Measurements from ENCODE around the gene MBNL2.

Gene MBNL2

DNA sequence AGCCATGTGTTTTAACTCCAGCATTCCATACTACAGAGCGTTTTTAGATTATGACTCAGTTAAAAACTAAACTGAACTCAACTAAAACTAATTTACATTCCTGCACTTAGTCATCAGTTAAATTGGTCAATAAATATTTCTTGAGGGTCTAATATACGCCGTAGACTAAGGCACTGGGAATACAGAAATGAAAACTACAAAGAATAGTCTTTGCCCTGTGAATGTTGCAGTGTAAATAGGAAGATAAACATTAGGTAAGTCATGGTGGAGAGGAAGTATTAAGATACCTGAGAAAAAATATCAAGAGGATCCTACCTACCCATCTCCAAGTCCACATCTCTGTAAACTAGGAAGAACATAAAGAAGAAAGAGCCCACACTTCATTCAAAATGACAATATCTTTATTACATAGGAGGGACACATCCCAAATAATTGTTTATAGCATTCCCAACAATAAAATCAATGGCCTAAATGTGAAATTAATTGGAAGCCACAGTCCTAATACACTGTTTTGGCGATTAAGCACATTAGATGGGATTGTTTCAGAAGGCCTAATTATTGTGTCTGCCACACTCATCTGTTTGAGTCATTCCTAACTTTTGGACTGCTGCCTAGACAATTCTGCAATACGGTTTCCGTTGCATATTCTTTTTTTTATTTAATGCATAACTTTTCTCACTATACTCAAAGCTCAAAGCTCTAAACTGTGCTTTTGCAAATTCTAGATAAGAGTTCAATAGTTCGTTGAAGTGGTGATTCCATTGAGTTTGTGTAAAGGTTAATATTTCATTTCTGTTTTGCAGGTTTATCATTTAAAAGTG, 52.9 kb downstream of the MBNL2 start:
- DNase-seq (ENCODE audit: low read depth), result no peak

DNA sequence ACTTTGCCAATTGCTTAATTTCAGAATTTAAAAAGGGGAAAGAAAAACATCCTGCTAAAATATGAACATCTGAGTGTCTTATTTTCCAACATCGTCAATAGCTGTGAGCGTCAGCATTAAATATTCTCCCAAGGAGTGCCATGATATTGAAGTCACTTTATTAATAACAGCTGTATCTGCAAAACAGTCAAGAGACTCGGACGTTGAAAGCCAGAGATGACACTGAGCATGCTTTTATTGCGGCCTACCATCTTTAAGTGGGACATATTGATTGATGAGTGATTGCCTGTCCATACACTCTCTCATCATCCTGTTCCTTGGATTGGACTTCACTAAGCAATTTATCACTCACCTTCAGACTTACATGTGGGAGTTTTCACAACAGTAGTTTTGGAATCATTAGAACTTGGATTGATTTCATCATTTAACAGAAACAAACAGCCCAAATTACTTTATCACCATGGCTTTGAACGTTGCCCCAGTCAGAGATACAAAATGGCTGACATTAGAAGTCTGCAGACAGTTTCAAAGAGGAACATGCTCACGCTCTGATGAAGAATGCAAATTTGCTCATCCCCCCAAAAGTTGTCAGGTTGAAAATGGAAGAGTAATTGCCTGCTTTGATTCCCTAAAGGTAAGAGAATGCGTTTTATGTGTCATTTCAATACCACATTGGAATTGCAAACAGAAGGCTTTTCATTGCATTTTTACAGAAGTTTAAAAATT, 53.8 kb downstream of the MBNL2 start:
- no peak for DNase-seq (ENCODE audit: low read depth)

GRCh38 chr13:97276862-97277269, 54.7 kb downstream of the MBNL2 start:
- no peak for DNase-seq (ENCODE audit: low read depth)

GRCh38 chr13:97278435-97279411, 56.6 kb downstream of the MBNL2 start:
- DNase-seq (ENCODE audit: low read depth), result no peak

DNA sequence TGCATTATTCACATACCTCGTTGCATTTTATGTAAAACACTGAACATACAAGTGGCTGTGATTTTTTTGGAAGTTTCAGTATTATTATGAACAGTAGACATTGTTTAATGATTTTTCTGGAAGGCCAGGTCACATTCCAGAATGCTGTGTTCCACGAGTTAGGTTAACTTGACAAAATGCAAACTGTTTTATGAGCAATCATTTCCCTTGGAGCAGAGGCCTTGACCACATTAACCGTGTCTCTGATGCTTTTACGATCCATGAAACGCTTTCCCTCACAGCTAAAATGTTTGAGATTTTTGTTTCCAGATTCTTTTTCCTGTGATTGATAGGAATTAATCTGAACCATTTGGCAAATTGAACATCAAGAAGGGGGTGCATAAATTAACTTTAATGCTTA, 57.8 kb downstream of the MBNL2 start:
- DNase-seq (ENCODE audit: low read depth), result no peak

DNA sequence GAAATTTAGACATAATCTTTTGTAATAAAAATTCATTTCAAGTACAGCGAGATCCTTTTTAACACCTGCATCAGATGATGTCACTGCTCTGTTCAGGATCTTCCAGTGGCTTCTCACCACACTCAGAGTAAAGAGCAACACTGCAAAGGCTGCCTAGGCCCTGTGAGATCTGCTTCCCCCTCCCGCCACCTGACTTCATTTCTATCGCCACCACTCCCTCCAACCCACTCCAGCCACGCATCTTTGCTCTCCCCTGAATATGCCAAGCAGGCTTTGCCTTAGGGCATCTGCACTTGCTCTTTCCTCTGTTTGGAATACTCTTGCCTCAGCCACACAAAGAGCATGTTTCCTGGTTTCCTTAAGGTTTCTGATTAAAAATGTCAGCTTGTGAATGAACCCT, 58.3 kb downstream of the MBNL2 start:
- no peak for DNase-seq (ENCODE audit: low read depth)

- no peak for DNase-seq (ENCODE audit: low read depth)
Observed at GRCh38 chr13:97281028-97281427, 58.9 kb downstream of the MBNL2 start.

DNA sequence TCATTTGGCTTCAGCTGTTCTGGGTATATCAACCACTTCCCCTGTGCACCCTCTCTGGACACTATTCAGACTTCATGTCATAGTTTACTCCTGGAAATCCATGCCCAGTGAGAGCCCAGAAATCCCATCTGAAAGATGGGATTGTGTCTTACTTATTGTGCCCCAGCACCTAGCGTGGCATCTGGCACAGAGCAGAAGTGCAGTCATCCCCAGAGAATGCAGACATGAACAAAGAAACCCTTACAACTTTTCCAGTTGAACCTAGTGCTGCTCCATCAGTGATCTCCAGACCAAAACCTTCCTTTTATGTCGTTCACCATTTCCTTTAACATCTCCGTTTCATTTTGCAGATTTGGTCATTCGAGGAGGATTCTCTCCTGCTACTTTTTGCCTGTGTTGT, 60.6 kb downstream of the MBNL2 start:
- no peak for DNase-seq (ENCODE audit: low read depth)

GRCh38 chr13:97283888-97284287, 61.8 kb downstream of the MBNL2 start:
- DNase-seq (ENCODE audit: low read depth), result no peak

GRCh38 chr13:97284558-97284957, 62.4 kb downstream of the MBNL2 start:
- no peak for DNase-seq (ENCODE audit: low read depth)

GRCh38 chr13:97285221-97285955, 63.3 kb downstream of the MBNL2 start:
- DNase-seq (ENCODE audit: low read depth), result no peak

DNA sequence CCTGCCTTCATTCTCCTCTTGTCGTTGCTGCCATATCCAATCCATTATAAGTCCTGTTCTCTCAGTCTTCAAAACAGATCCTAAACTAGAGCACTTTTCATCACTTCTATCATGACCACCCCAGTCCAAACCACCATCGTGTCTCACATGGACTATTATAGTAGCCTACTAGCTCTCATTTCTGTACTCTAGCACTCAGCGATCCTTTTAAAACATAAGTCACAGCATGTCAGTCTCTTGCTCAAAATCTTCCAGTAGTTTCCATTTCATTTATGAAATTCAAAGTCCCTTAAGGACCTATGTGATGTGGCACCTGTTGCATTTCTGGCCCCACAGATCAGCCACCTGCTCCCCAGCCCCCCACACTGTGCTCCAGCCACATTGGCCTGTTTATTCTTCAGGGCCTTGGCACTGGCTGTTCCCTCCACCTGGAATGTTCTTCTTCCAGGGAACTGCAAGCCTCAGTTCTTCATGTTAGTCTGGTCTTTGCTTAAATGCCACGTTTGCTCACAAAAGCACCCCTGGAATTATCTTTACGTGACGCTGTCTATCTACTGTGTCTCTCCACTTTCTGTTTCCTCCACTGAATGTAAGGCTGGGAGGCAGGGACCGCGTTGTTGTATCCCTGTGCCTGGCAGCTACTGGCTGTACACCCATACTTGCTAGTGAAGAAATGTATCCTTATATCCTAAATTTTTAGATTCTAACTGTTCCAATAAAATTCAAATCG, 64.3 kb downstream of the MBNL2 start:
- DNase-seq (ENCODE audit: low read depth), result no peak

- DNase-seq (ENCODE audit: low read depth), result no peak
Observed at GRCh38 chr13:97287047-97287383, 64.9 kb downstream of the MBNL2 start.

- no peak for DNase-seq (ENCODE audit: low read depth)
Observed at GRCh38 chr13:97288486-97288900, 66.4 kb downstream of the MBNL2 start.

GRCh38 chr13:97289514-97290298, 67.6 kb downstream of the MBNL2 start:
- no peak for DNase-seq (ENCODE audit: low read depth)

DNA sequence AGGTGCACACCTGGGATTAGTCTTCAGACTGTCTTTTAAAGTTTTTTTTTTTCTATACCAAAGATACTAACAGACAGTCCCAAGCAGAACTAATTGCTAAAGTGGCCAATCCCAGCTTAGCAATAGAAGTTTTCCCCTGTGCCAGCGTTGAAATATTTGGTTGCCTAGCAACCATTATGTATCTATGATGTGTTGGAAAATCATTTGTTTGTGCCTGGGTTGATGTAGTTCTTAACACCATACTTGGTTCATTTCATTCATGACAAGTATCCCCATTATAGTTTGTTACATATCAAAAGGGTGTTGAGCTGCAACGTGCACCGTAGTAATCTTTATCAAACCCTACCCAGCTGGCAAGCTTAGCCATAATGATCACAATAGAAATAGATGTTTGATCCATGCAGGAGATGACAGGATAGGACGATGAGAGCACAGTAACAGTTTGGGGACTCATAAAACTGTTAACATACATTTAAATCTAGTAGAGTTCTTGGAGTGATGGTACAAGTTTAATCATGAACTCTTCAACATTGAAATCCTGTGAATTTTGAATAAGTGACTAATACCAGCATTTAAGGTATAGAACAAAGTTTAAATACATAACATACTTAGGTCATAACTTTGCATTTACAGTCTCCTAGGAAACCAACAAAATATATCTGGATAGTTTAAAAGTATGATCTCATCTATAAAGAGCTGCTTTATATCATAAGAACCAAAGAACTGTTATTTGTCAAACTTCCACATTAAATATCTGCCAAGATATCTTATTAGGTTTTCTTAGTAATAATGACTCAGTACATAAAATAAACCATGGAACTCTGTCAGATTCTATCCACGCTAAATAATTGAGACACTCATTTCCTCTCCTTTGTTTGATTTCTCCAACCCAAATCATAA, 73.4 kb downstream of the MBNL2 start:
- no peak for DNase-seq (ENCODE audit: low read depth)

GRCh38 chr13:97296740-97297139, 74.6 kb downstream of the MBNL2 start:
- no peak for DNase-seq (ENCODE audit: low read depth)

DNA sequence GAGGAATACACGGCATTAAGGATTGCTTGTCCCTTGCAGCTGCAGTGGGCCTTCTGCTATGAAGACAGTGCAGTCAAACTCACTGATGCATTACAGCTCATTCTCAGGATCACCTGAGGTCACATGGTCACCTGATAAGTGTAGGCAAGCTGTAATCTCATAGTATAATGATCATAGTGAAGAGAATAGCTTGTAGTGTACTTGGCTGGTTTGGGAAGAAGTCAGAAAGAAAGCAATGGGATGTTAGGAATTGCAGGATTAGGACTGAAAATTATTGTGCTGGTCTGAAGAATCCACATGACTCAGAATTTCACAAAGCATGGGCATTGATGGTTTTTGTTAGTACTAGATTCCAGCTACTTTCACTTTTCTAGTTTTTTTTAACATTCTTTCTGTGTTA, 76.7 kb downstream of the MBNL2 start:
- no peak for DNase-seq (ENCODE audit: low read depth)

DNA sequence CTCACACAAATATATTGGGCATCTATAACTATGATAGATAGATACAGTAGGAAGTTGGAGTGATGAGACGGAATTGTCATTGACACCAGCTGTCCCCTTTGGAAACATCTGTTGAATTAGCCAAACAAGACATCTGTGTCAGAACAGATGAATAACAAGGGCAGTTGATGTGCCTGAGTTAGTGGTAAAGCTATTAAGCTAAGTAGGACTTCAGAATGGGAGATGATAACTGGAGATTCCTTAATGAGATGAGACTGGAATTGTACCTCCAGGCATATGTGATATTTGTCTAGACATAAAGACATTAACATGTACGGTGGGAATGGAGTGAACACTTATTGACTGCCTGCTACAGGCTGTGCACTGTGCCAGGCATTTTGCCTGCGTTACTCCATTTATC, 78.7 kb downstream of the MBNL2 start:
- no peak for DNase-seq (ENCODE audit: low read depth)
